ENCODE data around the gene IMPACT. TPM values are rescaled to one million over a fixed set of nuclear protein-coding genes. Genes with fewer than 3 reads are reported as not detected.
A peak's percentile ranks its signal among the peaks of the same experiment; 100 is the strongest.

The IMPACT gene
- total and polyA plus RNA-seq, 2 donors, result 17.1 to 17.5 TPM

DNA sequence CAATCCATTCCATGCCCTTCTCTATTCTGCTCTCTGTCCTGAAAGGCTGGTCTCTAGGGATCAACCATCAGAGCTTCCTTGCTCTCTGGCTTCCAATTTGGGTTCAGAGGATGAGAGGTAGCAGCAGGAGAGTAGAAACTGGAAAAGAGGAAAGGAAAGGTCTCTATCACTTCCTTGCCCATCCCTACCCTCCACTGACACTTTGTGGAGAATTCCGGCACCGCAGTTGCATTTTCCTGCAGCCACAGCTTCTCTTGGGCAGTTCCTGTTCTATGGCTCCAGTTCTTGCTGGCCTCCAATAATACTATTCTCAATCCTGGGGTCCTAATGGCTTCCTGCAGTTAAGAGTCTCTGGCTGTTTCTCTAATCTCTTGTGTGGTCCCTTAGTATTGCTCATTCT, 13.3 kb upstream of the IMPACT start:
- H3K27me3 ChIP-seq (ENCODE audit: control insufficient read depth in 2 of 2, insufficient read depth in 1 of 2, low read length in 1 of 2), result no peaks in the 10 kb centered on the region
- H3K4me3 ChIP-seq (ENCODE audit: low read length in 2 of 2), result no peak overlapping the region
- no peaks in the 10 kb centered on the region for H3K36me3 ChIP-seq (ENCODE audit: control insufficient read depth in 2 of 2, insufficient read depth in 2 of 2, low read length in 1 of 2)
- no peaks in the 10 kb centered on the region for H3K9me3 ChIP-seq (ENCODE audit: control insufficient read depth in 2 of 2, insufficient read depth in 1 of 2, low read length in 1 of 2)
- no peak for DNase-seq (ENCODE audit: low read depth in 6 of 9, low spot score in 9 of 9)
- no peak overlapping the region for H3K27ac ChIP-seq (ENCODE audit: low read depth in 1 of 2, low read length in 1 of 2)
- H3K4me1 ChIP-seq (ENCODE audit: control insufficient read depth in 2 of 2, insufficient read depth in 2 of 2, low read length in 2 of 2), result no peaks in the 10 kb centered on the region
- 99% methylated on average over 2 of the region's 2 CpGs for WGBS

DNA sequence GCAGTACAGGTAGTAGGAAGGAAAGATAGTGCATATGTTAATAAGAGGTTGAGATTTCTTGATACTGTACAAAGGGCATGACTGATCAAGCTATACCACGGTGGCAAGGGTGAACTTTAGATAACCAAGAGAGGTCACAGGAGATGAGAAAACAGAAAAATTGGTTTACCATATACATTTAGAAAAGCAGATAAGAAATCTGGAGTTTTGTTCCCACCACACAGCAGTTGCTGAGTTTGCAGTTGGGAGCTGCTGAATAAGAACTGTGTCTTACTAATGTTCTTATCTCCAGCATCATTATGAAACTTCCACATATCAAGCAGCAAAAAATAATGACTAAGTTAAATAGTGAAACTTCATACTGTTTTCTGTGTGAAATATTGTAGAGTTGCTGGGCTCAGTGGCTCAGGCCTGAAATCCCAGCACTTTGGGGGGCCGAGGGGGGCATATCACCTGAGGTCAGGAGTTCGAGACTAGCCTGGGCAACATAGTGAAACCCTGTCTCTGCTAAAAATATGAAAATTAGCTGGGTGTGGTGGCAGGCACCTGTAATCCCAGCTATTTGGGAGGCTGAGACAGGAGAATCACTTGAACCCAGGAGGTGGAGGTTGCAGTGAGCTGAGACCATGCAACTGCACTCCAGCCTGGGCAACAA, 12.0 kb upstream of the IMPACT start:
- Histone ChIP-seq H3K27me3 (ENCODE audit: control insufficient read depth in 2 of 2, insufficient read depth in 1 of 2, low read length in 1 of 2) (no peaks in the 10 kb centered on the region), H3K4me1 (ENCODE audit: control insufficient read depth in 2 of 2, insufficient read depth in 2 of 2, low read length in 2 of 2) (no peaks in the 10 kb centered on the region), H3K4me3 (ENCODE audit: low read length in 2 of 2) (no peak overlapping the region), H3K36me3 (ENCODE audit: control insufficient read depth in 2 of 2, insufficient read depth in 2 of 2, low read length in 1 of 2) (no peaks in the 10 kb centered on the region), H3K9me3 (ENCODE audit: control insufficient read depth in 2 of 2, insufficient read depth in 1 of 2, low read length in 1 of 2) (no peaks in the 10 kb centered on the region), H3K27ac (ENCODE audit: low read depth in 1 of 2, low read length in 1 of 2) (no peak overlapping the region)
- DNase-seq (ENCODE audit: low read depth in 6 of 9, low spot score in 9 of 9), result no peak
- 92% methylated on average over 3 of the region's 3 CpGs for WGBS

DNA sequence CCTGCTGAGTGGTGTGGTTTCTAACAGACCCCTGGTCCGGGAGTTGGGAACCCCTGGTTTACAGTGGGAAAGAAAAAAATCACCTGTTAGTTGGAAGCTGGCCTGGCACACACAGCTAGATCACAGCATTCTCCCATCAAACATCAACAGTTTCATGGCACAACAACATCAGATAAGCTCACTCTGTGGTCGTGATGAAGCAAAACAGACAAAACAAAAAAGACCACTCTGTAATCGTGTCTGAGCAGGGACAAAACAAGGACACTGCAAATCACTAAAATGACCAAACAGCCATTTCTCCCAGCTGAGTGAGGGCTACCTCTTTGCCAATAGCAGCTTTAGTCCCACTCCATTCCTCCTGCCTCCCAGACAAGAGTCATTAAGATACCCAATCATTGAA, 9.0 kb upstream of the IMPACT start:
- no peaks in the 10 kb centered on the region for H3K36me3 ChIP-seq (ENCODE audit: control insufficient read depth in 2 of 2, insufficient read depth in 2 of 2, low read length in 1 of 2)
- DNase-seq (ENCODE audit: low read depth in 6 of 9, low spot score in 9 of 9), result no peak
- peaks cover 0 to 4% of the 10 kb centered on the region in 2 donors for H3K27me3 ChIP-seq (ENCODE audit: control insufficient read depth in 2 of 2, insufficient read depth in 1 of 2, low read length in 1 of 2)
- no peaks in the 10 kb centered on the region for H3K4me1 ChIP-seq (ENCODE audit: control insufficient read depth in 2 of 2, insufficient read depth in 2 of 2, low read length in 2 of 2)
- H3K4me3 ChIP-seq (ENCODE audit: low read length in 2 of 2), result no peak overlapping the region
- H3K9me3 ChIP-seq (ENCODE audit: control insufficient read depth in 2 of 2, insufficient read depth in 1 of 2, low read length in 1 of 2), result no peaks in the 10 kb centered on the region
- 87% methylated on average over 3 of the region's 3 CpGs for WGBS
- H3K27ac ChIP-seq (ENCODE audit: low read depth in 1 of 2, low read length in 1 of 2), result no peak overlapping the region

DNA sequence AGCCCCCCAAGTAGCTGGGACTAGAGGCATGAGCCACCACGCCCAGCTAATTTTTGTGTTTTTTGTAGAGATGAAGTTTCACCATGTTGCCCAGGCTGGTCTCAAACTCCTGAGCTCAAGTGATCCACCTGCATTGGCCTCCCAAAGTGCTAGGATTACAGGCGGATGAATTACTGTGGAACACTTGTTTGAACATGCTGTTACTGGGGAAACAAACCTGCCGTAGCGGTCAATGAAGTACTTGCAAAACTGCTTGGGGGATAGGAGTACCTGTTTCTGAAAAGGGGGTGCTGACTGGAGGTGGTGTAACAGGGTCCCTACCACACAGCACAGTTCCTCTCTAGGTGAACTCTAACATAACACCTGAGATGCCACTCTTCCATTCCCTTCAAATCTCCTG, 5.9 kb upstream of the IMPACT start:
- Histone ChIP-seq H3K4me3 (ENCODE audit: low read length in 2 of 2) (no peak overlapping the region), H3K27ac (ENCODE audit: low read depth in 1 of 2, low read length in 1 of 2) (no peak overlapping the region), H3K4me1 (ENCODE audit: control insufficient read depth in 2 of 2, insufficient read depth in 2 of 2, low read length in 2 of 2) (no peaks in the 10 kb centered on the region), H3K9me3 (ENCODE audit: control insufficient read depth in 2 of 2, insufficient read depth in 1 of 2, low read length in 1 of 2) (no peaks in the 10 kb centered on the region), H3K27me3 (ENCODE audit: control insufficient read depth in 2 of 2, insufficient read depth in 1 of 2, low read length in 1 of 2) (peaks cover 7 to 12% of the 10 kb centered on the region in 2 donors), H3K36me3 (ENCODE audit: control insufficient read depth in 2 of 2, insufficient read depth in 2 of 2, low read length in 1 of 2) (no peaks in the 10 kb centered on the region)
- WGBS, result 93% methylated on average over 4 of the region's 4 CpGs
- DNase-seq (ENCODE audit: low read depth in 6 of 9, low spot score in 9 of 9), result no peak

DNA sequence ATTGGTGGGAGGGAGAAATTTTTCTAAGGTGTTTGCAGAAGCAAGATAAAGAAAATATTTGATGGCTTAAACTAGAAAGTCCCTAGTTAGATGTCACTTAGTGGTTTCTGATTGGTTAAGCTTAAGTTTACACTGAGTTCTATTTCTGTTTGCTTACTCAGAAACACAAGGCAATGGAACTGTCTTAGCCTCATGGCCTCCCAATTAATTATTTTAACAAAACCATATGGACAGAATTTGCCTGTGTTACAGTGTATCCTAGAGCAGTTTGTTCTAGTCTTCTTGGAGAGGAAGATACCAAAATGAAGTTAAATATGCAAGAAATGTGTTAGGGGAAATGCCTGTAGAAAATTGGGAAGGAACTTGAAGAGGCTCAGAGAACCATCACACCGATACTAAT, 4.6 kb upstream of the IMPACT start:
- H3K4me3 ChIP-seq (ENCODE audit: low read length in 2 of 2), result no peak overlapping the region
- H3K4me1 ChIP-seq (ENCODE audit: control insufficient read depth in 2 of 2, insufficient read depth in 2 of 2, low read length in 2 of 2), result peaks cover 0 to 4% of the 10 kb centered on the region in 2 donors
- no peak for DNase-seq (ENCODE audit: low read depth in 6 of 9, low spot score in 9 of 9)
- peaks cover 0 to 7% of the 10 kb centered on the region in 2 donors for H3K9me3 ChIP-seq (ENCODE audit: control insufficient read depth in 2 of 2, insufficient read depth in 1 of 2, low read length in 1 of 2)
- 70% methylated on average over 1 of the region's 1 CpG for WGBS
- no peaks in the 10 kb centered on the region for H3K36me3 ChIP-seq (ENCODE audit: control insufficient read depth in 2 of 2, insufficient read depth in 2 of 2, low read length in 1 of 2)
- H3K27ac ChIP-seq (ENCODE audit: low read depth in 1 of 2, low read length in 1 of 2), result no peak overlapping the region
- peaks cover 9 to 12% of the 10 kb centered on the region in 2 donors for H3K27me3 ChIP-seq (ENCODE audit: control insufficient read depth in 2 of 2, insufficient read depth in 1 of 2, low read length in 1 of 2)

DNA sequence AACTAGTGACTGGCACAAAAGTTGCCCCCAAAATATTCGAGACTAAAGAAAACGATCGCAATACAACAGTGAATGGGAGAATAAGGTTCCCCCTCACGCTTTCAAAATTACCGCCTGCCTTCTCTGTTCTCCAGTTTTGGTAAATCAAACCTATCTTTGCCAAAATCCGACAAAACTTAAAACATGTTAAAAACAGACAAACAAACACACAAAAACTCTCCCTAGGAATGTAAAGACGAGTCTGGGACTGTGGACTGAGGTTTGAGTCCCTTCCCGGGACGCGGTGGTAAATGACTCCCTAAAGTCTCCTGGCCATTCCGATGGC, 435 bp upstream of the IMPACT start:
- Histone ChIP-seq H3K9me3 (ENCODE audit: control insufficient read depth in 2 of 2, insufficient read depth in 1 of 2, low read length in 1 of 2) (peaks cover 0 to 7% of the 10 kb centered on the region in 2 donors), H3K27ac (ENCODE audit: low read depth in 1 of 2, low read length in 1 of 2) (no peak overlapping the region), H3K4me1 (ENCODE audit: control insufficient read depth in 2 of 2, insufficient read depth in 2 of 2, low read length in 2 of 2) (peaks cover 0 to 6% of the 10 kb centered on the region in 2 donors), H3K36me3 (ENCODE audit: control insufficient read depth in 2 of 2, insufficient read depth in 2 of 2, low read length in 1 of 2) (no peaks in the 10 kb centered on the region), H3K27me3 (ENCODE audit: control insufficient read depth in 2 of 2, insufficient read depth in 1 of 2, low read length in 1 of 2) (peaks cover 9 to 12% of the 10 kb centered on the region in 2 donors), H3K4me3 (ENCODE audit: low read length in 2 of 2) (peak overlapping the region; percentile 75 to 77)
- 49% methylated on average over 11 of the region's 11 CpGs for WGBS
- DNase-seq (ENCODE audit: low read depth in 6 of 9, low spot score in 9 of 9), result no peak

DNA sequence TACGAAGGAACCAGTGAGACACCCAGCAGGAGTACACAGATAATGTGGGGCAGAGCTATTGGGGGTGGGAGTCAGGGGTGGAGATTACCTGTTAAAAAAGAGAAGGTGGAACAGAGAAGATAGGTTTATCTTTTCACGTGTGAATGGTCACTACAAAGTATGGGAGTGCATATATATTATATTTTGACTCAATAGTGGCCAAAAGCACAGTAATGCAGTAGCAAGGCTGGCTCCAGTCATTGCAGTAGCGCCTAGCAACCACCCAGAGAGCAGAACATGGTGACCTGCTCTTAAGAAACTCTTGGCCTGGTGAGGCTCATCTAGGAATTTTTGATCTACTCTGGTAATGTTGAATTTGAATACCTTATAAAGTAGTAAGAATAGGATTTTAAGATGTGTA, 1.0 kb downstream of the IMPACT start:
- WGBS, result 78% methylated on average over 3 of the region's 3 CpGs
- Histone ChIP-seq H3K9me3 (ENCODE audit: control insufficient read depth in 2 of 2, insufficient read depth in 1 of 2, low read length in 1 of 2) (peaks cover 0 to 7% of the 10 kb centered on the region in 2 donors), H3K4me1 (ENCODE audit: control insufficient read depth in 2 of 2, insufficient read depth in 2 of 2, low read length in 2 of 2) (peaks cover 0 to 6% of the 10 kb centered on the region in 2 donors), H3K4me3 (ENCODE audit: low read length in 2 of 2) (peak overlapping the region in 1 of 2 donors; percentile 75), H3K27me3 (ENCODE audit: control insufficient read depth in 2 of 2, insufficient read depth in 1 of 2, low read length in 1 of 2) (peaks cover 5 to 12% of the 10 kb centered on the region in 2 donors), H3K36me3 (ENCODE audit: control insufficient read depth in 2 of 2, insufficient read depth in 2 of 2, low read length in 1 of 2) (peaks cover 0 to under 1% of the 10 kb centered on the region in 2 donors), H3K27ac (ENCODE audit: low read depth in 1 of 2, low read length in 1 of 2) (no peak overlapping the region)
- no peak for DNase-seq (ENCODE audit: low read depth in 6 of 9, low spot score in 9 of 9)

DNA sequence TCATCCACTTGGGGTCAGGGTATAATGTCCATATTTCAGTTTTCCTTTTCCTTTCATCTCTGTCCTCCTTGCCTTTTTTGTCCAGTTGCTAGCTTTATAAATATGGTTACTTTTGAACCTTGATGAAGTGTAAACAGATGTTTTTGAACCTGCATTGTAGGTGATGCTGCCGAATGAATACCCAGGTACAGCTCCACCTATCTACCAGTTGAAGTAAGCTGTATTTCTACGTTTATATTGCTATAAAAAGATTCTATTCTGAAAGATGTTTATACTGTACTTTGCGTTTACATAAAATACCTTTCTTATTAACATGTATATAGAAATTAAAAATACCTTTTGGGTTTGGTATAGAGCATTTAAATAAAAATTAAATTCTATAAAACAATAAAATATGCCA, 2.2 kb downstream of the IMPACT start:
- peaks cover 5 to 9% of the 10 kb centered on the region in 2 donors for H3K27me3 ChIP-seq (ENCODE audit: control insufficient read depth in 2 of 2, insufficient read depth in 1 of 2, low read length in 1 of 2)
- no peak for DNase-seq (ENCODE audit: low read depth in 6 of 9, low spot score in 9 of 9)
- peaks cover 0 to 7% of the 10 kb centered on the region in 2 donors for H3K9me3 ChIP-seq (ENCODE audit: control insufficient read depth in 2 of 2, insufficient read depth in 1 of 2, low read length in 1 of 2)
- peaks cover 0 to 6% of the 10 kb centered on the region in 2 donors for H3K4me1 ChIP-seq (ENCODE audit: control insufficient read depth in 2 of 2, insufficient read depth in 2 of 2, low read length in 2 of 2)
- no peak overlapping the region for H3K4me3 ChIP-seq (ENCODE audit: low read length in 2 of 2)
- WGBS, result 92% methylated on average over 3 of the region's 3 CpGs
- H3K36me3 ChIP-seq (ENCODE audit: control insufficient read depth in 2 of 2, insufficient read depth in 2 of 2, low read length in 1 of 2), result peaks cover 0 to 2% of the 10 kb centered on the region in 2 donors
- no peak overlapping the region for H3K27ac ChIP-seq (ENCODE audit: low read depth in 1 of 2, low read length in 1 of 2)

DNA sequence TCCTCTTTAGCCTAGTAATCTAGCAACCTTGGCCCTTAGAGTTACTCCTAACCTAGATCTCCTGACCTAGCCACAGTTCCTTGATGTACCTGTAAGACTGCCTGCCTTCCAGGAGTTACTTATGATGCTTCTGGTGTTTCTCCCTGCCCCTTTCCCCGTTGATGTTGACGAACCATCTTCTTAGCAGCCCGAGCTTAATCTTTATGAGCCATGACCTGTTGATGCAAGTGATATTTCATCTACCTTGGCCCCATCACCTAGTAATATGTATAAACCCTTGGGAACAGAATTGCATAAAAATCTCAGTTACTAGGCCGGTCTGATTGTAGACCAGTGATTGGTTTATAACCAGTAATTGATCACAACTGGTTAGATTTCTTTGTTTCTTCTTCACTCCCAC, 2.7 kb downstream of the IMPACT start:
- H3K9me3 ChIP-seq (ENCODE audit: control insufficient read depth in 2 of 2, insufficient read depth in 1 of 2, low read length in 1 of 2), result peaks cover 0 to 7% of the 10 kb centered on the region in 2 donors
- H3K36me3 ChIP-seq (ENCODE audit: control insufficient read depth in 2 of 2, insufficient read depth in 2 of 2, low read length in 1 of 2), result peaks cover 0 to 2% of the 10 kb centered on the region in 2 donors
- H3K27ac ChIP-seq (ENCODE audit: low read depth in 1 of 2, low read length in 1 of 2), result no peak overlapping the region
- H3K4me3 ChIP-seq (ENCODE audit: low read length in 2 of 2), result no peak overlapping the region
- 97% methylated on average over 4 of the region's 4 CpGs for WGBS
- H3K27me3 ChIP-seq (ENCODE audit: control insufficient read depth in 2 of 2, insufficient read depth in 1 of 2, low read length in 1 of 2), result peaks cover 5 to 7% of the 10 kb centered on the region in 2 donors
- H3K4me1 ChIP-seq (ENCODE audit: control insufficient read depth in 2 of 2, insufficient read depth in 2 of 2, low read length in 2 of 2), result peaks cover 0 to 6% of the 10 kb centered on the region in 2 donors
- no peak for DNase-seq (ENCODE audit: low read depth in 6 of 9, low spot score in 9 of 9)
